HUES6 (cell line): ENCODE data around the gene CSF1.
"Not testable (repeated sequence)": the region's sequence is repeated elsewhere in the genome, so short reads cannot be mapped to it uniquely, and the experiment has no call there.

Experiments used
- H3K27ac ChIP-seq: 2 replicates; pipeline ENCODE4 v1.7.0; 2013; ENCODE audit warnings: low read depth, mild to moderate bottlenecking, low read length, inconsistent platforms
- H3K27me3 ChIP-seq: 2 replicates; pipeline ENCODE4 v1.6.1; 2013; ENCODE audit warnings: low read length; ENCODE audit not compliant: control insufficient read depth, insufficient read depth
- H3K36me3 ChIP-seq: 2 replicates; pipeline ENCODE4 v1.6.1; 2013; ENCODE audit warnings: low read length; ENCODE audit not compliant: control insufficient read depth, insufficient read depth
- H3K4me1 ChIP-seq: 2 replicates; pipeline ENCODE4 v1.6.1; 2013; ENCODE audit warnings: low read length; ENCODE audit not compliant: control insufficient read depth, insufficient read depth
- H3K4me3 ChIP-seq: 2 replicates; pipeline ENCODE4 v1.5.1; 2013; ENCODE audit warnings: low read depth, low read length
- H3K9ac ChIP-seq: one replicate; pipeline ENCODE4 v1.6.1; 2013; ENCODE audit warnings: mild to moderate bottlenecking, low read length
- H3K9me3 ChIP-seq: 2 replicates; pipeline ENCODE4 v1.6.1; 2013; ENCODE audit warnings: low read depth, low read length; ENCODE audit not compliant: control insufficient read depth, insufficient read depth

Gene CSF1

GRCh38 chr1:109877317-109877771 lies 33.3 kb upstream of the CSF1 start:
- Histone ChIP-seq H3K4me3 (no peak overlapping the region; the same call in 1 of the 2 replicates), H3K27me3 (no peaks in the 10 kb centered on the region), H3K4me1 (peaks cover 64% of the 10 kb centered on the region), H3K9me3 (no peaks in the 10 kb centered on the region), H3K9ac (peak overlapping the region; percentile 59), H3K36me3 (no peaks in the 10 kb centered on the region), H3K27ac (peak overlapping the region; percentile 76)

- H3K9me3 ChIP-seq = no peaks in the 10 kb centered on the region
- H3K4me1 ChIP-seq = peaks cover 64% of the 10 kb centered on the region
- no peaks in the 10 kb centered on the region for H3K36me3 ChIP-seq
- H3K4me3 ChIP-seq = no peak overlapping the region; the same call in 1 of the 2 replicates
- peak overlapping the region; percentile 76; the same call in 1 of the 2 replicates for H3K27ac ChIP-seq
- peak overlapping the region; percentile 57 for H3K9ac ChIP-seq
- H3K27me3 ChIP-seq = no peaks in the 10 kb centered on the region
Measured at GRCh38 chr1:109877776-109878175, 32.9 kb upstream of the CSF1 start.

GRCh38 chr1:109878531-109879104 lies 32.0 kb upstream of the CSF1 start:
- Histone ChIP-seq H3K27ac (no peak overlapping the region), H3K36me3 (no peaks in the 10 kb centered on the region), H3K9ac (no peak overlapping the region), H3K27me3 (no peaks in the 10 kb centered on the region), H3K4me1 (peaks cover 61% of the 10 kb centered on the region), H3K9me3 (no peaks in the 10 kb centered on the region), H3K4me3 (no peak overlapping the region)

GRCh38 chr1:109879371-109879770 lies 31.3 kb upstream of the CSF1 start:
- not testable (repeated sequence) for H3K27me3 ChIP-seq, H3K9me3 ChIP-seq, H3K4me3 ChIP-seq, H3K36me3 ChIP-seq, H3K27ac ChIP-seq, H3K9ac ChIP-seq
- peaks cover 61% of the 10 kb centered on the region for H3K4me1 ChIP-seq

GRCh38 chr1:109879881-109880525 lies 30.6 kb upstream of the CSF1 start:
- H3K4me3 ChIP-seq = no peak overlapping the region
- peaks cover 61% of the 10 kb centered on the region for H3K4me1 ChIP-seq
- no peak overlapping the region for H3K9ac ChIP-seq
- H3K36me3 ChIP-seq = no peaks in the 10 kb centered on the region
- H3K27me3 ChIP-seq = no peaks in the 10 kb centered on the region
- H3K9me3 ChIP-seq = no peaks in the 10 kb centered on the region
- no peak overlapping the region for H3K27ac ChIP-seq

- peaks cover 57% of the 10 kb centered on the region for H3K4me1 ChIP-seq
- no peaks in the 10 kb centered on the region for H3K36me3 ChIP-seq
- no peak overlapping the region for H3K9ac ChIP-seq
- no peaks in the 10 kb centered on the region for H3K9me3 ChIP-seq
- H3K4me3 ChIP-seq = no peak overlapping the region
- H3K27me3 ChIP-seq = no peaks in the 10 kb centered on the region
- no peak overlapping the region for H3K27ac ChIP-seq
Measured at GRCh38 chr1:109880971-109881894, 29.4 kb upstream of the CSF1 start.

GRCh38 chr1:109881906-109882287 lies 28.8 kb upstream of the CSF1 start:
- H3K4me1 ChIP-seq = peaks cover 50% of the 10 kb centered on the region
- H3K27me3 ChIP-seq = no peaks in the 10 kb centered on the region
- H3K4me3 ChIP-seq = no peak overlapping the region
- no peaks in the 10 kb centered on the region for H3K36me3 ChIP-seq
- H3K9me3 ChIP-seq = no peaks in the 10 kb centered on the region
- H3K27ac ChIP-seq = no peak overlapping the region
- no peak overlapping the region for H3K9ac ChIP-seq

- peaks cover 44% of the 10 kb centered on the region for H3K4me1 ChIP-seq
- H3K27ac ChIP-seq = no peak overlapping the region
Measured at GRCh38 chr1:109882288-109883245, 28.1 kb upstream of the CSF1 start.

GRCh38 chr1:109883248-109883955 lies 27.2 kb upstream of the CSF1 start:
- Histone ChIP-seq H3K36me3 (no peaks in the 10 kb centered on the region), H3K4me1 (peaks cover 36% of the 10 kb centered on the region; the same call in 1 of the 2 replicates), H3K9ac (no peak overlapping the region), H3K4me3 (no peak overlapping the region), H3K27ac (no peak overlapping the region), H3K9me3 (no peaks in the 10 kb centered on the region), H3K27me3 (no peaks in the 10 kb centered on the region)

More at GRCh38 chr1:109882288-109883245, 28.1 kb upstream of the CSF1 start:
- Histone ChIP-seq H3K36me3 (no peaks in the 10 kb centered on the region), H3K9ac (no peak overlapping the region), H3K27me3 (no peaks in the 10 kb centered on the region), H3K4me3 (no peak overlapping the region), H3K9me3 (no peaks in the 10 kb centered on the region)
